ENCODE results near the gene RALGAPB.

DNA sequence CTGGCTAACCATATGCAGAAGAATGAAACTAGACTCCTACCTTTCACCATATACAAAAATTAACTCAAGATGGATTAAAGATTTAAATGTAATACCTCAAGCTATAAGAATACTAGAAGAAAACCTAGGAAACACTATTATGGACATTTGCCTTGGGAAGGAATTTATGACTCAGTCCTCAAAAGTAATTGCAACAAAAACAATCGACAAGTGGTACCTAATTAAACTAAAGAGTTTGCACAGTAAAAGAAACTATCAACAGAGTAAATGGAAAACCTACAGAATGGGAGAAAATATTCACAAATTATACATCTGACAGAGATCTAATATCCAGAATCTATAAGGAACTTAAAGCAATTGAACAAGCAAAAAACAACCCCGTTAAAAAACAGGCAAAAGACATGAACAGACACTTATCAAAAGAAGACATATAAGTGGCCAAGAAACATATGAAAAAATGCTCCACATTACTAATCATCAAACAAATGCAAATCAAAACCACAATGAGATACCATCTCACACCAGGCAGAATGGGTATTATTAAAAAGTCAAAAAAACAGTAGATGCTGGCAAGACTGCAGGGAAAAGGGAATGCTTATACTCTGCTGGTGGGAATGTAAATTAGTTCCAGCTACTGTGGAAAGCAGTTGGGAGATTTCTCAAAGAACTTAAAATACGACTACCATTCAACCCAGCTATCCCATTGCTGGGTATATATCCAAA is 31.9 kb downstream of the RALGAPB start:
- TF ChIP-seq, protein P1, sequence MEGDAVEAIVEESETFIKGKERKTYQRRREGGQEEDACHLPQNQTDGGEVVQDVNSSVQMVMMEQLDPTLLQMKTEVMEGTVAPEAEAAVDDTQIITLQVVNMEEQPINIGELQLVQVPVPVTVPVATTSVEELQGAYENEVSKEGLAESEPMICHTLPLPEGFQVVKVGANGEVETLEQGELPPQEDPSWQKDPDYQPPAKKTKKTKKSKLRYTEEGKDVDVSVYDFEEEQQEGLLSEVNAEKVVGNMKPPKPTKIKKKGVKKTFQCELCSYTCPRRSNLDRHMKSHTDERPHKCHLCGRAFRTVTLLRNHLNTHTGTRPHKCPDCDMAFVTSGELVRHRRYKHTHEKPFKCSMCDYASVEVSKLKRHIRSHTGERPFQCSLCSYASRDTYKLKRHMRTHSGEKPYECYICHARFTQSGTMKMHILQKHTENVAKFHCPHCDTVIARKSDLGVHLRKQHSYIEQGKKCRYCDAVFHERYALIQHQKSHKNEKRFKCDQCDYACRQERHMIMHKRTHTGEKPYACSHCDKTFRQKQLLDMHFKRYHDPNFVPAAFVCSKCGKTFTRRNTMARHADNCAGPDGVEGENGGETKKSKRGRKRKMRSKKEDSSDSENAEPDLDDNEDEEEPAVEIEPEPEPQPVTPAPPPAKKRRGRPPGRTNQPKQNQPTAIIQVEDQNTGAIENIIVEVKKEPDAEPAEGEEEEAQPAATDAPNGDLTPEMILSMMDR (IDR thresholded peaks at IDR 0.05; ENCODE audit: low read depth, low read length), result no peak
- no peak for TF ChIP-seq POLR2A (IDR thresholded peaks at IDR 0.05; ENCODE audit: extremely low read depth, insufficient read length)

Measured in NB4 (cell line).